Uterus (tissue), 4 donors: Measurements from ENCODE around the gene MAP7D2. TPM values are rescaled to one million over a fixed set of nuclear protein-coding genes. Genes with fewer than 3 reads are reported as not detected.
A peak's percentile ranks its signal among the peaks of the same experiment; 100 is the strongest.

ENCODE experiments used
- DNase-seq, 2 donors: peaks; one replicate each; pipeline ENCODE4 v3.0.0-alpha.2; 2019 to 2020
- H3K27ac ChIP-seq, 2 donors: fragments of 200-600 bp; sonication (generic); 1 replicate in 1 of 2; 2 replicates in 1 of 2; pipeline ENCODE4 v1.5.1; 2016 to 2018
- H3K27me3 ChIP-seq, 2 donors: fragments of 200-600 bp; sonication (generic); one replicate each; pipeline ENCODE4 v1.5.1; 2018 to 2019; ENCODE audit warnings: control low read depth in 1 of 2
- H3K36me3 ChIP-seq, 2 donors: fragments of 200-600 bp; sonication (generic); one replicate each; pipeline ENCODE4 v1.5.1; 2019; ENCODE audit warnings: control low read depth in 1 of 2
- H3K4me1 ChIP-seq, 2 donors: fragments of 200-600 bp; sonication (generic); one replicate each; pipeline ENCODE4 v1.5.1; 2018 to 2019; ENCODE audit warnings: control low read depth in 1 of 2
- H3K4me3 ChIP-seq, 2 donors: fragments of 200-600 bp; sonication (generic); 1 replicate in 1 of 2; 2 replicates in 1 of 2; pipeline ENCODE4 v1.5.1; 2018 to 2019; ENCODE audit warnings: mild to moderate bottlenecking in 1 of 2
- H3K9me3 ChIP-seq, 2 donors: fragments of 200-600 bp; sonication (generic); one replicate each; pipeline ENCODE4 v1.5.1; 2019; ENCODE audit warnings: control low read depth in 1 of 2
- POLR2A ChIP-seq, 2 donors: fragments of 450-650 bp; IDR thresholded peaks; one replicate each; pipeline ENCODE4 v1.6.1; 2016; ENCODE audit warnings: antibody characterized with exemption in 2 of 2, mild to moderate bottlenecking in 1 of 2, moderate library complexity in 1 of 2
- intact Hi-C: fragments of 100-400 bp; cut with DNase I; formaldehyde crosslinking; loops from one replicate; pipeline ENCODE4 v1.15.1; 2023; ENCODE audit warnings: low total_unique reads
- total RNA-seq, 4 donors: library from RNA; depleted of rRNA in 3 of 4; stranded (reverse); fragments of >200 nt in 3 of 4; gene quantifications; one replicate each; pipeline versions ENCODE4 v1.1.0 to v1.2.4, GENCODE V29; 2014 to 2023
- TF ChIP-seq, protein P1 (sequence below), 4 experiments: fragments of 200-600 bp in 2 of 4; fragments of 450-650 bp in 2 of 4; sonication (generic) in 2 of 4; IDR thresholded peaks; one replicate each; pipeline ENCODE4 v1.5.1; 2016 to 2019; ENCODE audit warnings: antibody characterized with exemption in 4 of 4, mild to moderate bottlenecking in 2 of 4, moderate library complexity in 1 of 4
- donor health status: DM: yes; HTN: yes; CAD: no.

Gene MAP7D2
- total RNA-seq, 4 donors from 2014 or later, result 0.55 to 1.2 (median 0.88) TPM; not detected in 1

DNA sequence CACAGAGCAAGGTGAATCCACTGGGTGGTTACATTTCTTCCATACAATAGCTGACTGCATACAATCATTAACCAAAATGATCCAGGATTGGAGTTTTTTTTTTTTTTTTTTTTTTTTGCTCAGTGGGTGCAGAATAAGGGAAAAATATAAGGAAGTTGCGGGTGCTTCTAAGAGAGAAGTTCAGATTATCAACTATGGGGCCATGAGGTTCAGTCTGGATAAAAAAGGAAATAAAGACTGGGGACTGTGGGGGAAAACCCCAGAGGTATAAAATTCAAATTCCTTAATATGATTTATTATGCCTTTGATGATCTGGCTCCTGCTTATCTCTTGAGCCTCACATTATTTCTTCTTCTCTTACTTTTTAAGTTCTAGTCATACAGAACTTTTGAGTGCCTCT lies 30.9 kb upstream of the MAP7D2 start:
- Histone ChIP-seq H3K27ac (no peak overlapping the region), H3K36me3 (no peaks in the 10 kb centered on the region), H3K27me3 (peaks cover 0 to 3% of the 10 kb centered on the region in 2 donors), H3K4me3 (no peak overlapping the region), H3K4me1 (no peaks in the 10 kb centered on the region), H3K9me3 (no peaks in the 10 kb centered on the region)
- TF ChIP-seq, protein P1, sequence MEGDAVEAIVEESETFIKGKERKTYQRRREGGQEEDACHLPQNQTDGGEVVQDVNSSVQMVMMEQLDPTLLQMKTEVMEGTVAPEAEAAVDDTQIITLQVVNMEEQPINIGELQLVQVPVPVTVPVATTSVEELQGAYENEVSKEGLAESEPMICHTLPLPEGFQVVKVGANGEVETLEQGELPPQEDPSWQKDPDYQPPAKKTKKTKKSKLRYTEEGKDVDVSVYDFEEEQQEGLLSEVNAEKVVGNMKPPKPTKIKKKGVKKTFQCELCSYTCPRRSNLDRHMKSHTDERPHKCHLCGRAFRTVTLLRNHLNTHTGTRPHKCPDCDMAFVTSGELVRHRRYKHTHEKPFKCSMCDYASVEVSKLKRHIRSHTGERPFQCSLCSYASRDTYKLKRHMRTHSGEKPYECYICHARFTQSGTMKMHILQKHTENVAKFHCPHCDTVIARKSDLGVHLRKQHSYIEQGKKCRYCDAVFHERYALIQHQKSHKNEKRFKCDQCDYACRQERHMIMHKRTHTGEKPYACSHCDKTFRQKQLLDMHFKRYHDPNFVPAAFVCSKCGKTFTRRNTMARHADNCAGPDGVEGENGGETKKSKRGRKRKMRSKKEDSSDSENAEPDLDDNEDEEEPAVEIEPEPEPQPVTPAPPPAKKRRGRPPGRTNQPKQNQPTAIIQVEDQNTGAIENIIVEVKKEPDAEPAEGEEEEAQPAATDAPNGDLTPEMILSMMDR (IDR thresholded peaks at IDR 0.05), result no peak
- TF ChIP-seq POLR2A (IDR thresholded peaks at IDR 0.05), result no peak
- intact Hi-C loops, result no loop called here
- DNase-seq, result no peak

DNA sequence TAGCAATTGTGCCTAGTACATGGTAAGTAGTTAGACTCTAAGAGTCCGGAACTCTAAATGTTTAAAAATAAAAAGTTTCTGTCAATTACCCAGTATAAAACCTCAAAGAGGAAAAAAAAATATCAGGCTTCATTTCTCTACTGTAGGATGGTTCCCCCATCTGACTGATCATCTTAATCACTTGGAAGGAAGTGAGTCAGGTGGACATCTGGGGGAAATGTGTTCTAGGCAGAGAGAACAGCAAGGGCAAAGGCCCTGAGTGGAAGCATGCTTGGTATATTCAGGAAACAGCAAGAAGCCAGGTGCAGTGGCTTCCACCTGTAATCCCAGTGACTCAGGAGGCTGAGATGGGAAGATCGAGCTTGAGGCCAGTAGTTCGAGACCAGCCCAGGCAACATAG lies 27.8 kb upstream of the MAP7D2 start:
- H3K4me1 ChIP-seq, result peaks cover 0 to 5% of the 10 kb centered on the region in 2 donors
- TF ChIP-seq POLR2A (IDR thresholded peaks at IDR 0.05), result no peak
- TF ChIP-seq, protein P1 (IDR thresholded peaks at IDR 0.05), result no peak
- no peak overlapping the region for H3K4me3 ChIP-seq
- H3K27me3 ChIP-seq, result peaks cover 0 to 3% of the 10 kb centered on the region in 2 donors
- DNase-seq, result no peak
- intact Hi-C loops, result no loop called here
- no peaks in the 10 kb centered on the region for H3K9me3 ChIP-seq
- no peak overlapping the region for H3K27ac ChIP-seq
- no peaks in the 10 kb centered on the region for H3K36me3 ChIP-seq

DNA sequence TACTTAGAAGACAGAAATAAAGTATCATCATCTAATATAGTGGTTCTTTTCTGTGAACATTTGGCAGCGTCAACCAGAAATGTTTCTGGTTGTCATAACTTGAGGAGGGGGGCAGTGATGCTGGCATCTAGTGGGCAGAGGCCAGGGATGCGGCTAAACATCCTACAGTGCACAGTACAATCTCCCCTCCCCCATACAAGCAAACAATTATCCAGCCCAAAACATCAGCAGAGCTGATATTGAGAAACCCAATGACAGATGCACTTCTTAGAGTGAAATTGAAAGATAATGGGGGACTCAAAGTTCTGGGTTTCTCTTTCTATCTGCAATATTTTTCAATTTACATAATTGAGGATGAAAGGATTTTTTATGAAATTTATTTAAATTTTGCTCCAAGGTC lies 26.9 kb upstream of the MAP7D2 start:
- no peak overlapping the region for H3K4me3 ChIP-seq
- H3K27me3 ChIP-seq, result no peaks in the 10 kb centered on the region
- H3K9me3 ChIP-seq, result no peaks in the 10 kb centered on the region
- H3K4me1 ChIP-seq, result peaks cover 0 to 5% of the 10 kb centered on the region in 2 donors
- no peaks in the 10 kb centered on the region for H3K36me3 ChIP-seq
- no peak overlapping the region for H3K27ac ChIP-seq
- TF ChIP-seq POLR2A (IDR thresholded peaks at IDR 0.05), result no peak
- TF ChIP-seq, protein P1 (IDR thresholded peaks at IDR 0.05), result no peak
- DNase-seq, result no peak
- intact Hi-C loops, result no loop called here

DNA sequence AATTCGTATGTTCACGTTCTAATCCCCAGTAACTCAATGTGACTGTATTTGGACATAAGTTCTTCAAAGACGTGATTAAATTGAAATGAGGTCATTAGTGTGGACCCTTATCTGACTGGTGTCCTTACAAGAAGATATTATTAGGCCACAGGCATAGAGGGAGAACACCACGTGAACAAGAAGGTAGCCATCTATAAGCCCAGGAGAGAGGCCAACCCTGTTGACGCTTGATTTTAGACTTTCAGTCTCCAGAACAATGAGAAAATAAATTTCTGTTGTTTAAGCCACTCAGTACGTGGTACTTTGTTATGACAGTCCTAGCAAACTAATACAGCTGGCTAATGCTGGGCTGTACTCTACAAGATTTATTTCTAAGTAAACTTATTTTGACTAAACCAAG lies 26.4 kb upstream of the MAP7D2 start:
- no peaks in the 10 kb centered on the region for H3K9me3 ChIP-seq
- no peak for DNase-seq
- TF ChIP-seq, protein P1 (IDR thresholded peaks at IDR 0.05), result no peak
- TF ChIP-seq POLR2A (IDR thresholded peaks at IDR 0.05), result no peak
- intact Hi-C loops, result no loop called here
- H3K4me1 ChIP-seq, result peaks cover 0 to 5% of the 10 kb centered on the region in 2 donors
- H3K4me3 ChIP-seq, result no peak overlapping the region
- no peaks in the 10 kb centered on the region for H3K36me3 ChIP-seq
- no peaks in the 10 kb centered on the region for H3K27me3 ChIP-seq
- no peak overlapping the region for H3K27ac ChIP-seq

DNA sequence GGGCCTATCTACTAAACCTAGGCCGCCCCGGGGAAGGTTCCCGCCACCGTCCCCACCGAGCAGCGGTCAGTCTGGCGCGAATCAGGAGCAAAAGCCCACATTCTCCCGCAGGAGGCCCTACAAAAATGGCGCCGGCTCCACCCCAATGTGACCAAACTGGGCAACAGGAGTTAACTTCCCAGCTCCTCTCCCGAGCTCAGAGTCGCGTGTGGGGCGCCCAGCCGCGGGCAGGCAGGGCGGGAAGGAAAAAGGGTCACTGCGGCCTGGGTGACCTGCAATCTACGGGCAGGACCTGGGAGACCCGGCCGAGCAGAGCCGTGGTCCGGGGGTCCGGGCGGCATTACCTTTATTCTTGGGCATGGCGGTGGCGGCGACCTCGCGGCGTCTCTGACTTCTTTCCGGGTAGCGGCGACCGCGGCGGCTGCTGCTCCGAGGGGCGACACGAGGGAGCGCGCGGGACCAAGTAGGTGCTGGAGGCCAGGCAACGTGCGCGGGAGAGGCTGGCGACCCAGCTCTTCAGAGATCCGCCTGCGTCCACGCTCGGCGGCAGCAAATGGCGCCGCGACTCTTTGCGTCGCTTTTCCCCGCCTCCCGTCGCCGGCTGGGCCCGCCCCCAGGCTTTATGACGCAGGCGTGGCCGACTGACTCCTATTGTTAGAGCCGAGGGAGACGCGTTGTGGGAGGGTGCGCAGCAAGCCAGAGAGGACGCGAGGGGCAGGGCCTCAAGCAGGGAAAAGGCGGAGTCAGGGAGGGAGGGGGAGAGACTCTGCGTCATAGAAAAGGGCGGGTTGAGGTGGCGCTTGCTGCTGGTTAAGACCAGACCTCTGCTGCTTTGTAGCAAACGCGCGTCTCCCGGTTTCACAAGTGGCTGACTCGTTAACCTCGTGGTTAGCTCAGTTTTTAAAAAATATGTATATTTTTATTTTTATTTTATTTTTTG lies 24.8 kb upstream of the MAP7D2 start, which contains the start of gene EIF1AX:
TSS of gene EIF1AX (minus strand) at position 558 of the 940 bp plus-strand sequence. CDS start at position 360, 198 bp downstream.
- H3K9me3 ChIP-seq, result no peaks in the 10 kb centered on the region
- no peaks in the 10 kb centered on the region for H3K36me3 ChIP-seq
- TF ChIP-seq, protein P1 (IDR thresholded peaks at IDR 0.05), result no peak
- peak; percentile 89 to 97 for TF ChIP-seq POLR2A (IDR thresholded peaks at IDR 0.05)
- DNase-seq, result peak; percentile 99
- no peaks in the 10 kb centered on the region for H3K27me3 ChIP-seq
- H3K4me3 ChIP-seq, result peak within 1 kb of the TSS; percentile 83 to 99
- intact Hi-C loops, result no loop called here
- H3K27ac ChIP-seq, result peak within 1 kb of the TSS; percentile 80 to 97
- H3K4me1 ChIP-seq, result peaks cover 0 to 5% of the 10 kb centered on the region in 2 donors
